Activated CD4-positive, alpha-beta T cell treated with anti-CD3 and anti-CD28 coated beads for 4 hours (primary cell): Measurements from ENCODE around the gene ZNF217.
A peak's percentile ranks its signal among the peaks of the same experiment; 100 is the strongest.
"Not testable (repeated sequence)": the region's sequence is repeated elsewhere in the genome, so short reads cannot be mapped to it uniquely, and the experiment has no call there.

Experiments used
- DNase-seq, 2 donors: peaks; one replicate each; pipeline ENCODE4 v3.0.0-alpha.2; 2020

Gene ZNF217

GRCh38 chr20:53621482-53622246 is 28.0 kb upstream of the ZNF217 start:
- no peak for DNase-seq

GRCh38 chr20:53618490-53619000 is 24.9 kb upstream of the ZNF217 start:
- not testable (repeated sequence) for DNase-seq

GRCh38 chr20:53617791-53618489 is 24.3 kb upstream of the ZNF217 start:
- no peak for DNase-seq

- DNase-seq, result not testable (repeated sequence)
Observed at GRCh38 chr20:53616489-53616888, 22.9 kb upstream of the ZNF217 start.

- no peak for DNase-seq
Observed at GRCh38 chr20:53613748-53614147, 20.1 kb upstream of the ZNF217 start.

- DNase-seq, result not testable (repeated sequence)
Observed at GRCh38 chr20:53612289-53612688, 18.6 kb upstream of the ZNF217 start.

GRCh38 chr20:53611449-53611894 is 17.8 kb upstream of the ZNF217 start:
- no peak for DNase-seq

GRCh38 chr20:53609491-53610445 is 16.1 kb upstream of the ZNF217 start:
- peak; percentile 72 to 73 for DNase-seq

GRCh38 chr20:53608456-53609452 is 15.1 kb upstream of the ZNF217 start:
- peak in 1 of 2 donors; percentile 9 for DNase-seq

- no peak for DNase-seq
Observed at GRCh38 chr20:53608071-53608455, 14.4 kb upstream of the ZNF217 start.

- no peak for DNase-seq
Observed at GRCh38 chr20:53606364-53606985, 12.8 kb upstream of the ZNF217 start.

- not testable (repeated sequence) for DNase-seq
Observed at GRCh38 chr20:53605401-53605800, 11.8 kb upstream of the ZNF217 start.

- DNase-seq, result not testable (repeated sequence)
Observed at GRCh38 chr20:53604846-53605245, 11.2 kb upstream of the ZNF217 start.

- no peak for DNase-seq
Observed at GRCh38 chr20:53602661-53603060, 9.0 kb upstream of the ZNF217 start.

GRCh38 chr20:53599910-53600632 is 6.4 kb upstream of the ZNF217 start:
- DNase-seq, result no peak

- DNase-seq, result no peak
Observed at GRCh38 chr20:53599378-53599777, 5.7 kb upstream of the ZNF217 start.

- no peak for DNase-seq
Observed at GRCh38 chr20:53599044-53599362, 5.4 kb upstream of the ZNF217 start.

- DNase-seq, result no peak
Observed at GRCh38 chr20:53598140-53599043, 4.8 kb upstream of the ZNF217 start.

GRCh38 chr20:53597521-53598120 is 4.0 kb upstream of the ZNF217 start:
- DNase-seq, result no peak
